Activated CD4-positive, alpha-beta T cell treated with anti-CD3 and anti-CD28 coated beads, Interleukin-2, amount 10 ng/mL, durations not matched to agents 7 days and 5 days (primary cell): ENCODE measurements around the gene UBE2D2. TPM values are rescaled to one million over a fixed set of nuclear protein-coding genes. Genes with fewer than 3 reads are reported as not detected.
"Not testable (repeated sequence)": the region's sequence is repeated elsewhere in the genome, so short reads cannot be mapped to it uniquely, and the experiment has no call there.

ENCODE experiments used
- CTCF ChIA-PET: fragments of 350-600 bp; sonication (Branson Sonifier 250); formaldehyde crosslinking; loops from one replicate; lab custom pipeline; 2021; ENCODE audit warnings: antibody characterized with exemption; lab: Charles Lee
- POLR2A ChIA-PET: fragments of 350-600 bp; sonication (Branson Sonifier 250); formaldehyde crosslinking; loops from one replicate; lab custom pipeline; 2021; ENCODE audit warnings: antibody characterized with exemption; lab: Charles Lee
- DNase-seq: peaks from one replicate; pipeline ENCODE4 v3.0.0-alpha.2; 2020
- H3K27ac Mint-ChIP-seq: one replicate; pipeline ENCODE4 v1.8.0; 2021; ENCODE audit warnings: mild to moderate bottlenecking, moderate library complexity, mixed read lengths
- H3K27me3 Mint-ChIP-seq: one replicate; pipeline ENCODE4 v1.8.0; 2021; ENCODE audit warnings: mixed read lengths
- H3K36me3 Mint-ChIP-seq: one replicate; pipeline ENCODE4 v1.8.0; 2021; ENCODE audit warnings: low read depth, mixed read lengths
- H3K4me1 Mint-ChIP-seq: one replicate; pipeline ENCODE4 v1.8.0; 2021; ENCODE audit warnings: mixed read lengths
- H3K4me3 Mint-ChIP-seq: one replicate; pipeline ENCODE4 v1.8.0; 2021; ENCODE audit warnings: mild to moderate bottlenecking, moderate library complexity, mixed read lengths
- H3K9me3 Mint-ChIP-seq: one replicate; pipeline ENCODE4 v1.8.0; 2021; ENCODE audit warnings: mixed read lengths
- total RNA-seq, 2 experiments: library from RNA; stranded (reverse); gene quantifications; one replicate each; pipeline ENCODE4 v1.2.3, GENCODE V29; 2021

Gene UBE2D2
- total RNA-seq, 2 experiments from 2014 or later, result 231 to 265 TPM

GRCh38 chr5:139597134-139597533, 36.0 kb downstream of the UBE2D2 start:
- Mint-ChIP-seq H3K4me1 (peaks cover 21% of the 10 kb centered on the region), H3K4me3 (no peak overlapping the region), H3K9me3 (peaks cover 2% of the 10 kb centered on the region), H3K27ac (peak overlapping the region; percentile 10), H3K27me3 (no peaks in the 10 kb centered on the region), H3K36me3 (peaks cover 33% of the 10 kb centered on the region)
- POLR2A ChIA-PET, result no interaction called here
- CTCF ChIA-PET, result interaction anchor here (1.4 to 1.8 kb wide), 2 partner anchors 12 to 14 kb away, joined by 3 to 4 read pairs; no protein-coding TSS in a partner anchor
- no peak for DNase-seq

DNA sequence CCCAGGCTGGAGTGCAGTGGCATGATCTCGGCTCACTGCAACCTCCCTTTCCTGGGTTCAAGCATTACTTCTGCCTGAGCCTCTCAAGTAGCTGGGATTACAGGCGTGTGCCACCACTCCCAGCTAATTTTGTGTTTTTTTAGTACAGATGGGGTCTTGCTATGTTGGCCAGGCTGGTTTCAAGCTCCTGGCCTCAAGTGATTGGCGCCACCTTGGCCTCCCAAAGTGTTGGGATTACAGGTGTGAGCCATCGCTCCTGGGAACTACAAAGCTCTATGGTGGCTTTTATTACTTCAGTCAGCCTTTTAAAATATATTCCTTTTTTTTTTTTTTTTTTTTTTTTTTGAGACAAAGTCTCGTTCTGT, 37.4 kb downstream of the UBE2D2 start:
- Mint-ChIP-seq H3K27ac (peak overlapping the region; percentile 72), H3K4me1 (peaks cover 19% of the 10 kb centered on the region), H3K36me3 (peaks cover 40% of the 10 kb centered on the region)
- not testable (repeated sequence) for H3K4me3 Mint-ChIP-seq, H3K27me3 Mint-ChIP-seq, H3K9me3 Mint-ChIP-seq, DNase-seq
- CTCF ChIA-PET, result interaction anchor here (0.6 to 1.9 kb wide), 6 partner anchors 9 to 70 kb away, joined by 3 to 5 read pairs (median 4); no protein-coding TSS in a partner anchor
- POLR2A ChIA-PET, result interaction anchor here (0.6 kb wide), 1 partner anchor 140 kb away, joined by 3 read pairs; no protein-coding TSS in a partner anchor

GRCh38 chr5:139600336-139600949, 39.3 kb downstream of the UBE2D2 start:
- no peak overlapping the region for H3K27ac Mint-ChIP-seq

DNA sequence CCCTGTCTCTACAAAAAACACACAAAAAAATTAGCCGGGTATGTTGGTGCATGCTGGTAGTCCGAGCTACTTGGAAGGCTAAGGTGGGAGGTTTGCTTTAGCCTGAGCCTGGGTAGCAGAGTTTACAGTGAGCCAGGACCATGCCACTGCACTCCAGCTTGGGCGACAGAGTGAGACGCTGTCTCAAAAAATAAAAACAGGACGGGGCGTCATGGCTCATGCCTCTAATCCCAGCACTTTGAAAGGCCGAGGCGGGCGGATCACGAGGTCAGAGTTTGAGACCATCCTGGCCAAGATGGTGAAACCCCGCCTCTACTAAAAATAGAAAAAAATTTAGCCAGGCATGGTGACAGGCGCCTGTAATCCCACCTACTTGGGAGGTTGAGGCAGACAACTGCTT, 40.3 kb downstream of the UBE2D2 start:
- H3K36me3 Mint-ChIP-seq, result peaks cover 34% of the 10 kb centered on the region
- no peak overlapping the region for H3K4me3 Mint-ChIP-seq
- H3K27me3 Mint-ChIP-seq, result no peaks in the 10 kb centered on the region
- DNase-seq, result no peak
- peaks cover 2% of the 10 kb centered on the region for H3K9me3 Mint-ChIP-seq
- no peak overlapping the region for H3K27ac Mint-ChIP-seq
- CTCF ChIA-PET, result interaction anchor here (0.6 to 2.1 kb wide), 4 partner anchors 26 to 635 kb away, joined by 3 to 6 read pairs (median 5); no protein-coding TSS in a partner anchor
- H3K4me1 Mint-ChIP-seq, result peaks cover 21% of the 10 kb centered on the region
- POLR2A ChIA-PET, result no interaction called here

More at GRCh38 chr5:139600336-139600949, 39.3 kb downstream of the UBE2D2 start:
- Mint-ChIP-seq H3K9me3 (peaks cover 2% of the 10 kb centered on the region), H3K4me1 (peaks cover 20% of the 10 kb centered on the region), H3K4me3 (no peak overlapping the region), H3K27me3 (no peaks in the 10 kb centered on the region), H3K36me3 (peaks cover 34% of the 10 kb centered on the region)
- no peak for DNase-seq
- CTCF ChIA-PET, result interaction anchor here (1.2 to 2.1 kb wide), 3 partner anchors 20 to 36 kb away, joined by 4 to 6 read pairs (median 5); no protein-coding TSS in a partner anchor
- POLR2A ChIA-PET, result no interaction called here

GRCh38 chr5:139601948-139602347, 40.8 kb downstream of the UBE2D2 start:
- CTCF ChIA-PET, result interaction anchor here (0.7 to 2.1 kb wide), 3 partner anchors 26 to 635 kb away, joined by 3 to 6 read pairs (median 5); no protein-coding TSS in a partner anchor
- H3K4me3 Mint-ChIP-seq, DNase-seq, POLR2A ChIA-PET, H3K27me3 Mint-ChIP-seq, H3K9me3 Mint-ChIP-seq, H3K27ac Mint-ChIP-seq: not testable (repeated sequence)
- Mint-ChIP-seq H3K4me1 (peaks cover 21% of the 10 kb centered on the region), H3K36me3 (peaks cover 34% of the 10 kb centered on the region)

- Mint-ChIP-seq H3K36me3 (peaks cover 29% of the 10 kb centered on the region), H3K27ac (no peak overlapping the region), H3K4me3 (no peak overlapping the region), H3K9me3 (no peaks in the 10 kb centered on the region), H3K27me3 (no peaks in the 10 kb centered on the region), H3K4me1 (peaks cover 11% of the 10 kb centered on the region)
- ChIA-PET CTCF (interaction anchor here (0.7 to 1.3 kb wide), 3 partner anchors 14 to 364 kb away, joined by 3 to 6 read pairs (median 4); no protein-coding TSS in a partner anchor), POLR2A (no interaction called here)
- DNase-seq, result no peak
Measured at GRCh38 chr5:139605887-139606286, 44.7 kb downstream of the UBE2D2 start.

DNA sequence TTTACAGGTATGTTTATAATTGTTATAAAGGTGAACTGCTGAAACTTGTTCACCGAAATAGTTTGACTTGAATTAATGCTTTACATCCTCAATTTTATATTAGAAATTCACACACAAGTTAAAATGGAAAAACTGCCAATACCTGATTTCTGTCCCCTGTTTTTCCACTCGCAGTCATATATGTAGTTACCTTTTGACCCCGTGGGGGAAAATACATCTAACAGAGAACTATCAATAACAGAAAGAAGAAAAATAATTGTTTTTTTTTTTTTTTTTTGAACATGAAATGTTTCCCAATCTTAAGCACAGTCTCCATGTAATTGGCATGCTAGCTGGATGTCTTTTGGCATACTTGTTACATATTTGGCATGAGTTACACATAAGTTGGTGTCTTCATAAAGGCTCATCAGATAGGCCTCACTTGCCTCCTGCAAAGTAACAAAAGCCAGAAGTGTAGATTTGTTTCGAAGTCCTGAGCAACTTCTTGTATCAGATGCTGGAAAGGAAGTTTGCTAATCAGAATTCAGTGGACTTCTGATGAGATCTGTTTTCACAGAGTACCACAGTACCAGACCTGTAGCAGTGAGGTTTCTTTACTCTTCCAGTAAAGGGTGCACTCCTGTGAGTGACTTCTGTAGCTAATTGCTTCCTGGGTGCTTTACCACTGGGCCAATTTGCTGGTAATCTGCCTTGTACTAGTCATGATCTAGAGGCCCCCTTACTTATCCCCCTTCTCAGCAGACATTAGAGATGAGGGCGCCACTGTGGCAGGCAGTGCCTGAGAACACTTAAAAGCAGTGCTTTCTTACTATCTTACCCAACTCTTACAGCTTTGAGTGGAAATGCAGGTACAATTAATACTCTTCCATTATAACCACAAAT, 50.8 kb downstream of the UBE2D2 start:
- H3K4me3 Mint-ChIP-seq, result no peak overlapping the region
- H3K36me3 Mint-ChIP-seq, result peaks cover 32% of the 10 kb centered on the region
- ChIA-PET CTCF (interaction anchor here (2.0 to 2.3 kb wide), 3 partner anchors 16 to 190 kb away, joined by 5 to 7 read pairs (median 5); no protein-coding TSS in a partner anchor), POLR2A (no interaction called here)
- no peak for DNase-seq
- no peak overlapping the region for H3K27ac Mint-ChIP-seq
- peaks cover 21% of the 10 kb centered on the region for H3K4me1 Mint-ChIP-seq
- H3K27me3 Mint-ChIP-seq, result no peaks in the 10 kb centered on the region
- H3K9me3 Mint-ChIP-seq, result no peaks in the 10 kb centered on the region

GRCh38 chr5:139619861-139620260, 58.7 kb downstream of the UBE2D2 start:
- POLR2A ChIA-PET, result no interaction called here
- Mint-ChIP-seq H3K4me3 (no peak overlapping the region), H3K4me1 (peaks cover 12% of the 10 kb centered on the region), H3K27ac (peak overlapping the region; percentile 71), H3K9me3 (no peaks in the 10 kb centered on the region), H3K36me3 (peaks cover 62% of the 10 kb centered on the region), H3K27me3 (no peaks in the 10 kb centered on the region)
- DNase-seq, result no peak
- CTCF ChIA-PET, result interaction anchor here (1.1 kb wide), 1 partner anchor 20 kb away, joined by 4 read pairs; no protein-coding TSS in a partner anchor

DNA sequence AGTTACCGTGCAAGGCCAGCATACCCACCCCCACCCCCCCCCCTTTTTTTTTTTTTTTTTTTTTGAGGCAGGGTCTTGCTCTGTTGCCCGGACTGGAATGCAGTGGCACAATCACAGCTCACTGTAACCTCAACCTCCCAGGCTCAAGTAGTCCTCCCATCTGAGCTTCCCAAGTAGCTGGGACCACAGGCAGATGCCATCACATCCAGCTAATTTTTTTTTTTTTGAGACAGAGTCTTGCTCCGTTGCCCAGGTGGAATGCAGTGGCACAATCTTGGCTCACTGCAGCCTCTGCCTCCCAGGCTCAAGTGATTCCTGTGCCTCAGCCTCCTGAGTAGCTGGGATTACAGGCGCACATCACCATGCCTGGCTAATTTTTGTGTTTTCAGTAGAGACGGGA, 64.3 kb downstream of the UBE2D2 start:
- H3K36me3 Mint-ChIP-seq, result peaks cover 51% of the 10 kb centered on the region
- H3K4me1 Mint-ChIP-seq, DNase-seq, H3K4me3 Mint-ChIP-seq, H3K9me3 Mint-ChIP-seq, H3K27ac Mint-ChIP-seq, H3K27me3 Mint-ChIP-seq, POLR2A ChIA-PET: not testable (repeated sequence)
- CTCF ChIA-PET, result interaction anchor here (2.5 kb wide), 1 partner anchor 12 kb away, joined by 6 read pairs; no protein-coding TSS in a partner anchor

- no peaks in the 10 kb centered on the region for H3K9me3 Mint-ChIP-seq
- CTCF ChIA-PET, result interaction anchor here (1.3 kb wide), 1 partner anchor 135 kb away, joined by 3 read pairs; no protein-coding TSS in a partner anchor
- no peak for DNase-seq
- peak overlapping the region; percentile 36 for H3K27ac Mint-ChIP-seq
- peaks cover 26% of the 10 kb centered on the region for H3K36me3 Mint-ChIP-seq
- no peak overlapping the region for H3K4me3 Mint-ChIP-seq
- POLR2A ChIA-PET, result no interaction called here
- no peaks in the 10 kb centered on the region for H3K27me3 Mint-ChIP-seq
- H3K4me1 Mint-ChIP-seq, result peaks cover 31% of the 10 kb centered on the region
Measured at GRCh38 chr5:139630855-139631254, 69.7 kb downstream of the UBE2D2 start.

DNA sequence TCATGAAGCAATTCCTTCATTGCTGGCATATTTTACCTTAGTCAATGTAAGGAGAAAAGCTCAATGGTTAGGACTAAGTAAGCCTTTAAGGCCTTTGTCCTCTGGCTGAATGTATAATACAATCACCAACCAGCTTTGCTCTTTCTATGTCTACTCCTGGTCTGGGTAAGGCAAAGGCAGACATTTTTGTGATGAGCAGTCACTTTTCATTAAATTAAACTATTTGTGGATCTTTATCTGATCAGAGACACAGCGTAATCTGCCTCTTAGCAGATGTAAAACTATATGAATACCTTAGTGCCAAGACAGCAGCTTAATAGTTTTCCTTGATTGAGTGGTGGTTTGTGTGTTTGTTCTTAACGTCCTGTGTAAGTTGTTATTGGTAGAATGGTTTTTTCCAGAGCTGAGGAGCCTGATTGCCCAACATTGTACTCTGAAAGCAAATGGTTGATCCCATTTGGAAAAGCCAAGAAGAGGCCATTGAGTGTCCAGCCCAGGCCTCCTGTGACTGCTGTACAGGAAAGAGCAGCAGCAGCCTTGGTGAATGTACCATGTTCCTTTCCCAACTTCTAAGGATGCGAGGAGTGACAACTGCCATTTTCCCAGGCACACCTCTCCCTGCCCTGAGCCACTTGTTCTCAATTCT, 70.5 kb downstream of the UBE2D2 start:
- Mint-ChIP-seq H3K4me1 (peaks cover 38% of the 10 kb centered on the region), H3K4me3 (no peak overlapping the region), H3K27ac (peak overlapping the region; percentile 3), H3K9me3 (no peaks in the 10 kb centered on the region), H3K27me3 (no peaks in the 10 kb centered on the region), H3K36me3 (peaks cover 26% of the 10 kb centered on the region)
- CTCF ChIA-PET, result interaction anchor here (0.5 to 1.7 kb wide), 5 partner anchors 9 to 209 kb away, joined by 3 to 4 read pairs (median 3); no protein-coding TSS in a partner anchor
- POLR2A ChIA-PET, result no interaction called here
- no peak for DNase-seq
